Liver (tissue), 9 donors: ENCODE results near the gene OPN4. TPM values are rescaled to one million over a fixed set of nuclear protein-coding genes. Genes with fewer than 3 reads are reported as not detected.

ENCODE experiments used
- DNase-seq: peaks from one replicate; pipeline ENCODE4 v3.0.0-alpha.2; 2017; ENCODE audit warnings: low spot score
- H3K27ac ChIP-seq, 2 donors: one replicate each; pipeline ENCODE4 v1.7.0; 2013; ENCODE audit warnings: inconsistent platforms in 2 of 2, low read length in 2 of 2, control low read depth in 1 of 2, low read depth in 1 of 2, mild to moderate bottlenecking in 1 of 2
- H3K27me3 ChIP-seq, 4 donors: one replicate each; pipeline versions ENCODE4 v1.6.1 to v1.7.0; 2013; ENCODE audit warnings: low read length in 3 of 4, inconsistent platforms in 1 of 4, mild to moderate bottlenecking in 1 of 4, moderate library complexity in 1 of 4; ENCODE audit not compliant: control insufficient read depth in 4 of 4, insufficient read depth in 4 of 4
- H3K36me3 ChIP-seq, 4 donors: one replicate each; pipeline versions ENCODE4 v1.6.1 to v1.7.0; 2013; ENCODE audit warnings: low read length in 3 of 4, mild to moderate bottlenecking in 3 of 4, low read depth in 1 of 4, moderate library complexity in 1 of 4; ENCODE audit not compliant: control insufficient read depth in 4 of 4, insufficient read depth in 3 of 4
- H3K4me1 ChIP-seq, 4 donors: one replicate each; pipeline versions ENCODE4 v1.6.1 to v1.7.0; 2013; ENCODE audit warnings: low read length in 3 of 4, mild to moderate bottlenecking in 3 of 4, moderate library complexity in 1 of 4; ENCODE audit not compliant: control insufficient read depth in 4 of 4, insufficient read depth in 4 of 4
- H3K4me3 ChIP-seq, 3 donors: one replicate each; pipeline versions ENCODE4 v1.6.1 to v1.7.0; 2013; ENCODE audit warnings: low read length in 3 of 3, control low read depth in 1 of 3, low read depth in 1 of 3, mild to moderate bottlenecking in 1 of 3
- H3K9ac ChIP-seq, 2 donors: one replicate each; pipeline ENCODE4 v1.7.0; 2013; ENCODE audit warnings: low read length in 2 of 2, mild to moderate bottlenecking in 2 of 2, moderate library complexity in 2 of 2, control low read depth in 1 of 2, low read depth in 1 of 2
- H3K9me3 ChIP-seq, 4 donors: one replicate each; pipeline versions ENCODE4 v1.6.1 to v1.7.0; 2013; ENCODE audit warnings: low read length in 3 of 4; ENCODE audit not compliant: control insufficient read depth in 4 of 4
- ATF3 ChIP-seq: IDR thresholded peaks from 2 replicates; pipeline ENCODE4 v1.6.1; 2016; ENCODE audit warnings: antibody characterized with exemption
- EGR1 ChIP-seq, 2 donors: IDR thresholded peaks; 2 replicates each; pipeline ENCODE4 v1.6.1; 2016 to 2018; ENCODE audit warnings: antibody characterized with exemption in 2 of 2, low read depth in 2 of 2
- FOXA1 ChIP-seq: IDR thresholded peaks from 2 replicates; pipeline ENCODE4 v1.6.1; 2016; ENCODE audit warnings: antibody characterized with exemption
- FOXA2 ChIP-seq: IDR thresholded peaks from 2 replicates; pipeline ENCODE4 v1.6.1; 2016; ENCODE audit warnings: antibody characterized with exemption
- GABPA ChIP-seq, 2 donors: IDR thresholded peaks in 1 of 2; conservative IDR thresholded peaks in 1 of 2; 2 replicates each; pipeline ENCODE4 v1.6.1; 2016; ENCODE audit warnings: antibody characterized with exemption in 2 of 2, mild to moderate bottlenecking in 1 of 2, moderate library complexity in 1 of 2
- HNF4A ChIP-seq, 2 donors: conservative IDR thresholded peaks; 2 replicates each; pipeline ENCODE4 v1.6.1; 2016; ENCODE audit warnings: antibody characterized with exemption in 2 of 2, mild to moderate bottlenecking in 2 of 2
- HNF4G ChIP-seq: IDR thresholded peaks from 2 replicates; pipeline ENCODE4 v1.6.1; 2016; ENCODE audit warnings: antibody characterized with exemption
- JUND ChIP-seq, 2 donors: IDR thresholded peaks; 2 replicates each; pipeline ENCODE4 v1.6.1; 2016; ENCODE audit warnings: antibody characterized with exemption in 2 of 2
- NR2F2 ChIP-seq: IDR thresholded peaks from 2 replicates; pipeline ENCODE4 v1.6.1; 2016; ENCODE audit warnings: antibody characterized with exemption
- RAD21 ChIP-seq, 2 donors: IDR thresholded peaks; 2 replicates each; pipeline ENCODE4 v1.6.1; 2016; ENCODE audit warnings: antibody characterized with exemption in 2 of 2, mild to moderate bottlenecking in 2 of 2
- RXRA ChIP-seq, 2 donors: IDR thresholded peaks; 2 replicates each; pipeline ENCODE4 v1.6.1; 2017 to 2018; ENCODE audit warnings: antibody characterized with exemption in 2 of 2, mild to moderate bottlenecking in 1 of 2
- SP1 ChIP-seq: IDR thresholded peaks from 2 replicates; pipeline ENCODE4 v1.6.1; 2018; ENCODE audit warnings: antibody characterized with exemption, mild to moderate bottlenecking
- TAF1 ChIP-seq: conservative IDR thresholded peaks from 2 replicates; pipeline ENCODE4 v1.6.1; 2016; ENCODE audit warnings: antibody characterized with exemption, mild to moderate bottlenecking
- YY1 ChIP-seq: IDR thresholded peaks from 2 replicates; pipeline ENCODE4 v1.6.1; 2016; ENCODE audit warnings: antibody characterized with exemption, mild to moderate bottlenecking
- ZBTB33 ChIP-seq: IDR thresholded peaks from 2 replicates; pipeline ENCODE4 v1.6.1; 2016; ENCODE audit warnings: antibody characterized with exemption
- WGBS: extraction: QIAGEN DNeasy Blood & Tissue Kit; methylation state at CpG from one replicate; pipeline ENCODE4 v1.1.7; 2013; 5-methylcytosine and 5-hydroxymethylcytosine counted together
- polyA plus RNA-seq, 2 donors: library from polyadenylated mRNA; stranded (reverse) in 1 of 2; unstranded in 1 of 2; fragments of 200-250 nt in 1 of 2; fragments of >200 nt in 1 of 2; fragmentation: Nextera tagmentation in 1 of 2; extraction: Ambion mirVana in 1 of 2; gene quantifications; one replicate each; pipeline versions ENCODE4 v1.2.1 to v1.2.3, GENCODE V29; 2013 to 2015
- total RNA-seq, 2 donors: library from RNA; depleted of rRNA; stranded (reverse); fragments of >200 nt; gene quantifications; one replicate each; pipeline ENCODE4 v1.2.3, GENCODE V29; 2014
- TF ChIP-seq, protein P1 (sequence below): fragments of 150-350 bp; IDR thresholded peaks from 2 replicates; pipeline ENCODE4 v1.5.1; 2017; ENCODE audit warnings: improper control_type of control experiment, low read depth, low read length; ENCODE audit not compliant: missing input control
- TF ChIP-seq, protein P2 (sequence below): IDR thresholded peaks from 2 replicates; pipeline ENCODE4 v1.6.1; 2016; ENCODE audit warnings: antibody characterized with exemption
- TF ChIP-seq, protein P3 (sequence below): IDR thresholded peaks from 2 replicates; pipeline ENCODE4 v1.6.1; 2016; ENCODE audit warnings: antibody characterized with exemption, mild to moderate bottlenecking
- donor health status: healthy.
- donor health status: healthy.
- donor health status: healthy.
- donor health status: healthy.
- donor health status: healthy.

Gene OPN4
- total and polyA plus RNA-seq, 4 donors = not detected

DNA sequence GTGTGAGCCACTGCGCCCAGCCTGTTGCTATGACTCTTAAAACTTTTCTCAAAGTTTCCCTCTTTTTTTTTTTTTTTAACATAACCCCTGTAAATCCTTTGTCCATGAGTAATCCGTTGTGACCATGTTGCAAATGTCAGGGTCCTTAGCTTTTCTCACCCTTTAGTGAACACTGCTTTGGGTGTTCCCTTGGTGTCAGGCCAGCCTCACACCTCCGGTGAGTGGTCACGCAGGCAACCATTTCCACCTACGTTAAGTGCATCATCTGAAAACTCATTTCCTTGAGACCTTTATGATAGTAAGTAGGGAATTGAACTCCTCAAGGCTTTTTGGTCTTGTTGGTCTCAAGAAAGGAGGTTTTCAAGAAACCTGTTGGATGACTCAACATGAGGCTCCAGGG is 41.3 kb upstream of the OPN4 start (continued):
- no peak for TF ChIP-seq ZBTB33
- TF ChIP-seq HNF4G = no peak
- TF ChIP-seq SP1 = no peak
- no peak for TF ChIP-seq RXRA (IDR thresholded peaks at IDR 0.05)
- TF ChIP-seq YY1 = no peak
- TF ChIP-seq HNF4A (conservative IDR thresholded peaks at IDR 0.05) = no peak
- no peak for TF ChIP-seq ATF3
- no peak for TF ChIP-seq JUND (IDR thresholded peaks at IDR 0.05)

DNA sequence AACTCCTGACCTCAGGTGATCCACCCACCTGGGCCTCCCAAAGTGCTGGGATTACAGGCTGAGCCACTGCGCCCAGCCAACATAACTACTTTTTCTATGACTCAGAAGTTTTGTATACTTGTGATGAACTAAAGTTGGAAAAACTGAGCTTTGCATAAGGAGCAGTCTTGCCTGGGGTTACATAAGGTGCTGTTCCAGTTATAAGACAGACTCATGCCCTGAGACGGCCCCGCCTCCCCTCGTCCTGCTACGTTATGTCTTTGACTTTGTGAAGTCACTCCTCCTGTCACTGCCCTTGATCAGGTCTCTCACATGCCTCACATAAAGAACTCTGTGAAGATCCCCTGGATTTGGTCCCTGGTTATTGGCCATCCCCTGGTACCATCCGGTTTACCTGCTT is 40.4 kb upstream of the OPN4 start:
- Histone ChIP-seq H3K27me3 (no peaks in the 10 kb centered on the region), H3K4me3 (no peak overlapping the region), H3K27ac (no peak overlapping the region), H3K9me3 (no peaks in the 10 kb centered on the region), H3K36me3 (no peaks in the 10 kb centered on the region), H3K9ac (no peak overlapping the region), H3K4me1 (no peaks in the 10 kb centered on the region)
- TF ChIP-seq YY1 (no peak), GABPA (IDR thresholded peaks at IDR 0.05 in 1 of 2, conservative IDR thresholded peaks at IDR 0.05 in 1 of 2) (no peak), HNF4G (no peak), ZBTB33 (no peak), TAF1 (no peak), RAD21 (IDR thresholded peaks at IDR 0.05) (no peak), FOXA1 (no peak), NR2F2 (no peak), RXRA (IDR thresholded peaks at IDR 0.05) (no peak), HNF4A (conservative IDR thresholded peaks at IDR 0.05) (no peak), ATF3 (no peak), JUND (IDR thresholded peaks at IDR 0.05) (no peak), SP1 (no peak), EGR1 (IDR thresholded peaks at IDR 0.05; ENCODE audit: low read depth in 2 of 2) (no peak), FOXA2 (no peak)
- TF ChIP-seq, protein P1, sequence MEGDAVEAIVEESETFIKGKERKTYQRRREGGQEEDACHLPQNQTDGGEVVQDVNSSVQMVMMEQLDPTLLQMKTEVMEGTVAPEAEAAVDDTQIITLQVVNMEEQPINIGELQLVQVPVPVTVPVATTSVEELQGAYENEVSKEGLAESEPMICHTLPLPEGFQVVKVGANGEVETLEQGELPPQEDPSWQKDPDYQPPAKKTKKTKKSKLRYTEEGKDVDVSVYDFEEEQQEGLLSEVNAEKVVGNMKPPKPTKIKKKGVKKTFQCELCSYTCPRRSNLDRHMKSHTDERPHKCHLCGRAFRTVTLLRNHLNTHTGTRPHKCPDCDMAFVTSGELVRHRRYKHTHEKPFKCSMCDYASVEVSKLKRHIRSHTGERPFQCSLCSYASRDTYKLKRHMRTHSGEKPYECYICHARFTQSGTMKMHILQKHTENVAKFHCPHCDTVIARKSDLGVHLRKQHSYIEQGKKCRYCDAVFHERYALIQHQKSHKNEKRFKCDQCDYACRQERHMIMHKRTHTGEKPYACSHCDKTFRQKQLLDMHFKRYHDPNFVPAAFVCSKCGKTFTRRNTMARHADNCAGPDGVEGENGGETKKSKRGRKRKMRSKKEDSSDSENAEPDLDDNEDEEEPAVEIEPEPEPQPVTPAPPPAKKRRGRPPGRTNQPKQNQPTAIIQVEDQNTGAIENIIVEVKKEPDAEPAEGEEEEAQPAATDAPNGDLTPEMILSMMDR = no peak
- TF ChIP-seq, protein P2, sequence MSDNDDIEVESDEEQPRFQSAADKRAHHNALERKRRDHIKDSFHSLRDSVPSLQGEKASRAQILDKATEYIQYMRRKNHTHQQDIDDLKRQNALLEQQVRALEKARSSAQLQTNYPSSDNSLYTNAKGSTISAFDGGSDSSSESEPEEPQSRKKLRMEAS = no peak
- TF ChIP-seq, protein P3, sequence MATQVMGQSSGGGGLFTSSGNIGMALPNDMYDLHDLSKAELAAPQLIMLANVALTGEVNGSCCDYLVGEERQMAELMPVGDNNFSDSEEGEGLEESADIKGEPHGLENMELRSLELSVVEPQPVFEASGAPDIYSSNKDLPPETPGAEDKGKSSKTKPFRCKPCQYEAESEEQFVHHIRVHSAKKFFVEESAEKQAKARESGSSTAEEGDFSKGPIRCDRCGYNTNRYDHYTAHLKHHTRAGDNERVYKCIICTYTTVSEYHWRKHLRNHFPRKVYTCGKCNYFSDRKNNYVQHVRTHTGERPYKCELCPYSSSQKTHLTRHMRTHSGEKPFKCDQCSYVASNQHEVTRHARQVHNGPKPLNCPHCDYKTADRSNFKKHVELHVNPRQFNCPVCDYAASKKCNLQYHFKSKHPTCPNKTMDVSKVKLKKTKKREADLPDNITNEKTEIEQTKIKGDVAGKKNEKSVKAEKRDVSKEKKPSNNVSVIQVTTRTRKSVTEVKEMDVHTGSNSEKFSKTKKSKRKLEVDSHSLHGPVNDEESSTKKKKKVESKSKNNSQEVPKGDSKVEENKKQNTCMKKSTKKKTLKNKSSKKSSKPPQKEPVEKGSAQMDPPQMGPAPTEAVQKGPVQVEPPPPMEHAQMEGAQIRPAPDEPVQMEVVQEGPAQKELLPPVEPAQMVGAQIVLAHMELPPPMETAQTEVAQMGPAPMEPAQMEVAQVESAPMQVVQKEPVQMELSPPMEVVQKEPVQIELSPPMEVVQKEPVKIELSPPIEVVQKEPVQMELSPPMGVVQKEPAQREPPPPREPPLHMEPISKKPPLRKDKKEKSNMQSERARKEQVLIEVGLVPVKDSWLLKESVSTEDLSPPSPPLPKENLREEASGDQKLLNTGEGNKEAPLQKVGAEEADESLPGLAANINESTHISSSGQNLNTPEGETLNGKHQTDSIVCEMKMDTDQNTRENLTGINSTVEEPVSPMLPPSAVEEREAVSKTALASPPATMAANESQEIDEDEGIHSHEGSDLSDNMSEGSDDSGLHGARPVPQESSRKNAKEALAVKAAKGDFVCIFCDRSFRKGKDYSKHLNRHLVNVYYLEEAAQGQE = no peak
- no peak for DNase-seq
- 93% methylated on average over 6 of the region's 6 CpGs for WGBS
